Stimulated activated naive CD8-positive, alpha-beta T cell treated with anti-CD3 and anti-CD28 coated beads, Interleukin-15, amount 100 ng/mL, for 72 hours (primary cell): ENCODE data around the gene TIMM44.

Experiments
- ATAC-seq: fragments of 150-1000 bp; cut with Tn5 transposase; 2 replicates; pipeline ENCODE4 v1.10.0; 2021; ENCODE audit warnings: mild to moderate bottlenecking, moderate library complexity
- DNase-seq, 2 donors: peaks; one replicate each; pipeline ENCODE4 v3.0.0; 2021 to 2022
- H3K27ac Mint-ChIP-seq, 2 donors: one replicate each; pipeline ENCODE4 v1.8.0; 2022; ENCODE audit warnings: mild to moderate bottlenecking in 2 of 2, mixed read lengths in 2 of 2, moderate library complexity in 2 of 2
- H3K27me3 Mint-ChIP-seq: one replicate; pipeline ENCODE4 v1.8.0; 2022; ENCODE audit warnings: mixed read lengths
- H3K4me1 Mint-ChIP-seq: one replicate; pipeline ENCODE4 v1.8.0; 2022; ENCODE audit warnings: mild to moderate bottlenecking, mixed read lengths
- H3K4me3 Mint-ChIP-seq, 2 donors: one replicate each; pipeline ENCODE4 v1.8.0; 2022; ENCODE audit warnings: mild to moderate bottlenecking in 2 of 2, mixed read lengths in 2 of 2, moderate library complexity in 1 of 2
- H3K9me3 Mint-ChIP-seq, 2 donors: one replicate each; pipeline ENCODE4 v1.8.0; 2022; ENCODE audit warnings: mixed read lengths in 2 of 2

The TIMM44 gene

DNA sequence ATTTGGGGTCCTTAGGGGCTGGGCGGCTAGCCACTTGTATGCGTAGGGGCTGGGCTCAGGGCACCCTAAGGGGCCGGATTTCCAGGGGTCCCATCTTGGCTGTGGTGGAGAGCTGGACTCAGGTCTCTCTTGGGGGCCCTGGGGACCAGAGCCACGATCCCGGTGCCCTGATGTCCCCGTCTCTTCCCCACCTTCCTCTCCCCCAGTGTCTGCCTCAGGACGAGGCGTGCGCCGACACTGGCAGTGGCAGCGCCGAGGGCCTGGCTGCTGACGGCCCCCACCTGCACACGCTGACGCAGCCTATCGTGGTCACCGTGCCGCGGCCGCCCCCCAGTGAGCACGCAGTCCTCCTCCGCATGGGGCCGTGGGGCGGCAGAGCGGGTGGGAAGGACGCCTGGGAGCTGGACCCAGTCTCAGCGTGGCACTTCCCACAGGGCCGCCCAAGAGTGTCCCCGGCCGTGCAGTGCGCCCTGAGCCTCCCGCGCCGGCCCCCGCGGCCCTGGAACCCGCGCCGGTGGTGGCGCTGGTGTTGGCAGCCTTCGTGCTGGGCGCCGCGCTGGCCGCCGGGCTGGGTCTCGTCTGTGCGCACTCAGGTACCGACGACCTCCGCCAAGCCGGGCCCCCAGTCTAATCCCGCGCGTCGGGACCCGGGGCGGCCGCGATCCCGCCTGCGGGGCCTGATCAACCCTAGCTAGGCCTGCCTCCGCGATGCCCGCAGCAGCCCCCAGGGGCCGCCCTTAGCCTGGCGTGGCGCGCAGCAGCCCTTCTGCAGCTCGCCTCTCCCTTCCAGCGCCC, 26.0 kb downstream of the TIMM44 start:
- Mint-ChIP-seq H3K9me3 (no peaks in the 10 kb centered on the region), H3K4me1 (peaks cover 64% of the 10 kb centered on the region), H3K27ac (peak overlapping the region; percentile 34 to 61), H3K4me3 (peak overlapping the region; percentile 68 to 82), H3K27me3 (peaks cover 53% of the 10 kb centered on the region)
- ATAC-seq (peak; percentile 61), DNase-seq (peak; percentile 73)

DNA sequence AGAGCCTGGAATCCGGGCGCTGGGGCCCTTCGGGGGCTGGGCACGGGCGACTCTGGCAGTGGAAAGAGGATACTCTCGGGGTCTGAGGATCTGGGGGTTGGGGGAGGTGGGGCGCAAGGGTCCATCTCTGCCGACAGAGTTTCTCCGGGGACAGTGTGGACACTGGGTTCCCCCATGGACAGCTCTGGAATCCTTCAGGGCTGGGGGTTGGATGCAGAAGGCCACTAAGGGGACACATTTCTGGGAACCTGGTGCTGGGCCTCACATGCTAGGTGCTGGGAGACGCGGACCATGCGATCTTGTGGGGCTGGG, 26.6 kb downstream of the TIMM44 start:
- peak overlapping the region; percentile 68 to 77 for H3K4me3 Mint-ChIP-seq
- peaks cover 60% of the 10 kb centered on the region for H3K4me1 Mint-ChIP-seq
- DNase-seq, result no peak
- H3K9me3 Mint-ChIP-seq, result no peaks in the 10 kb centered on the region
- H3K27ac Mint-ChIP-seq, result peak overlapping the region; percentile 34 to 46
- H3K27me3 Mint-ChIP-seq, result peaks cover 53% of the 10 kb centered on the region
- ATAC-seq, result no peak

DNA sequence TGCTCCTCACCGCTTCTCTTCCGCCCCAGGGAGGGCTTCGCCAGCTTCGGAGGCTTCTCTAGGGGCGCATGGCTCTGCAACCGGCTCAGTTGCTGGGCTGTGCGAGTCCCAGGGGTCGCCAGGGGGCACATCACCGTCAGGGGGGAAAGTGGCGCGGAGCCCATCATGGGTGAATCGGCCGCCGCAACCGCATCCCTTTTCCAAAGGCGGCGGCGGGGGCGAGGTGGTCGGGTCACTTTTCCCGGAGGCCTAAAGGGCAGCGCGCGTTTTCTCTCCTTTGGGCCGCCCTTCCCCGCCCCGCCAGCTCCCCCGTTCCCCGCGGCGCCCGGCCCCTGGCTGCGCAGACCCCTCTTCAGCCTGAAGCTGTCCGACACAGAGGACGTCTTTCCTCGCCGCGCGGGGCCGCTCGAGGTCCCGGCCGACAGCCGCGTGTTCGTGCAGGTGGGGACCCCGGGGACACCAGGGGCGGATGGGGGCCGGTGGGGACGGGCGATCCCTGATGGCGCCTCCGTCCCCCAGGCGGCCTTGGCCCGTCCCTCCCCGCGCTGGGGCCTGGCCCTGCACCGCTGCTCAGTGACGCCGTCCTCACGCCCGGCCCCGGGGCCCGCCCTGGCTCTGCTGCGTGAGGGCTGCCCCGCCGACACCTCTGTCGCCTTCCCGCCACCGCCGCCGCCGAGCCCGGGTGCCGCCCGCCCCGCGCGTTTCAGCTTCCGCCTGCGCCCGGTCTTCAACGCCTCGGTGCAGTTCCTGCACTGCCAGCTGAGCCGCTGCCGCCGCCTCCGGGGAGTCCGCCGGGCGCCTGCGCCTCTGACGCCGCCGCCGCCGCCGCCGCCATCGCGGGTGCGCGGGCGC, 27.1 kb downstream of the TIMM44 start:
- Mint-ChIP-seq H3K27ac (peak overlapping the region in 1 of 2 donors; percentile 48), H3K4me1 (peaks cover 55% of the 10 kb centered on the region), H3K27me3 (peaks cover 53% of the 10 kb centered on the region), H3K9me3 (no peaks in the 10 kb centered on the region), H3K4me3 (peak overlapping the region; percentile 68 to 77)
- DNase-seq (peak; percentile 64 to 69), ATAC-seq (peak; percentile 34)

DNA sequence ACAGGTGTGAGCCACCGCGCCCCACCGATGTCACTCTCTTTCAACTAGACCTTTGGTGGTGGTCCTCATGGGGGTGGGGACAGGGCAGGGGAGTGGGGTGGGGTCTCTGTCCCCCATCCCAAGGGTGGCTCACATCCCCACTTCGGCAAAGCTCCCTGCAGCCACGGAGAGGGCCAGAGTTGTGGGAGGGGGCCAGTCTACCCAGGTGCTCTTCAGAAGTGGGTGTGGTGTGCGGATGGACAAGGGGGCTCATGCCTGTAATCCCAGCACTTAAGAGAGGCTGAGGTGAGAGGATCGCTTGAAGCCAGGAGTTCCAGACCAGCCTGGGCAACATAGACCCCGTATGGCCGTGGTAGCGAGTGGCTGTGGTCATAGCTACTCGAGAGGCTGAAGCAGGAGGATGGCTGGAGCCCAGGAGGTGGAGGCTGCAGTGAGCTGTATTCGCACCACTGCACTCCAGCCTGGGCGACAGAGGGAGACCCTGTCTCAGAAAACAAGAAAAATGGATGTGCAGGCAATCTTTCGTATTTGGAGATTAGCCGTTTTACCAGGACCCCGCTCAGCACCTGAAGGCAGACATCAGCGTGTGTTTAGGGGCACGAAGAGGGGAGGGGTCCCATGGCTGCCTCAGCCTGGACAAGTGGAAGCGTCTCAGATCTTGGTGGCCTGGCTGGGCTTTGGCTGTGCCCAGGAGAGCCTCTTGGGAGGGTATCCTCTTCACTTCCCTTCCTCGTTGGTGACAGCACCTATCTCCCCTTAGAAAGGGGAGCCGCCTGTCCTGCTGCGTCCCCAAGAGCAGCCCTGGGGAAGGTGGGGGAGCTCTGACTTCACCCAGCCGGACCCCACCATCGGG, 28.0 kb downstream of the TIMM44 start:
- Mint-ChIP-seq H3K27me3 (peaks cover 53% of the 10 kb centered on the region), H3K4me3 (peak overlapping the region; percentile 68 to 77), H3K4me1 (peaks cover 48% of the 10 kb centered on the region), H3K9me3 (no peaks in the 10 kb centered on the region), H3K27ac (no peak overlapping the region)
- no peak for DNase-seq
- no peak for ATAC-seq

- no peak within 1 kb of the TSS for H3K27ac Mint-ChIP-seq
- peak within 1 kb of the TSS; percentile 68 to 77 for H3K4me3 Mint-ChIP-seq
- ATAC-seq, result no peak
- peaks cover 40% of the 10 kb centered on the region for H3K4me1 Mint-ChIP-seq
- peaks cover 48% of the 10 kb centered on the region for H3K27me3 Mint-ChIP-seq
- no peaks in the 10 kb centered on the region for H3K9me3 Mint-ChIP-seq
- no peak for DNase-seq
Measured at GRCh38 chr19:7914598-7915045, 28.8 kb downstream of the TIMM44 start, which contains the start of gene TGFBR3L. TSS of gene TGFBR3L (plus strand) at chr19:7914830.

DNA sequence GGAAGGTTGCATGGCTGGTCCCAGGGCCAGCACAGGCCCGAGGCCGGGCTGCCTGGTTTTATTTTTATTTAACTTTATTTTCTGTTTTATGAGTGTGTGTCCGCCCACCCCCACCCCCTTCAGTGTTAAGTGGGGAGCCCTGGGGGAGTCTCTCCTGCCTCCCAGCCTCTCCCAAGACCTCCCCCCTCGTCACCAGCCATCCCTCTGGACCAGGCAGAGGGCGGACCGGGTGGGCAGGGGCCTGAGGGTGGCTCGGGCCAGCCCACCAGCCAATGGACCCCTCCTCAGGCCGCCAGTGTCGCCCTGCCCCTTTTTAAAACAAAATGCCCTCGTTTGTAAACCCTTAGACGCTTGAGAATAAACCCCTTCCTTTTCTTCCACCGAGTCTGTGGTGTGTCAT, 29.4 kb downstream of the TIMM44 start:
- Mint-ChIP-seq H3K4me1 (peaks cover 35% of the 10 kb centered on the region), H3K27me3 (peaks cover 42% of the 10 kb centered on the region), H3K9me3 (no peaks in the 10 kb centered on the region), H3K4me3 (no peak overlapping the region), H3K27ac (no peak overlapping the region)
- ATAC-seq, result no peak
- DNase-seq, result no peak

DNA sequence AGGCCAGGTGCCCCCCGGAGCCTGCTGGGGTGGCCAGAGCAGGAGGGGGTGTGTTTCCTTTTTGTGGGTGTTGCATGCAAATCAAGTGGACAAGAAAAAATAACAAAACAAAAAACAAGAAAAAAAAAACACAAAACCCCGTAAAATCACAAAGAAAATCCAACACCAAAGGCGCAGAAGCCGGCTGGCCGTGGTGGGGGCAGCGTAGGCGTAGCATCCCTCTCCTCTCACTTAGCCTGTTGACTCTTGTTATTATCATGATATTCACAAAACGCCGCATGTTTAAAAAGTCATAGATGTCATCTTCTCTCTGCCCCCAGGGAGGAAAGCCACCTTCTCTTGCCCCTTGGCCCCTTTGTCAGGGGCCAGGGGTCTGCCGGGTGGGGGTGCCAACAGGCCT, 29.8 kb downstream of the TIMM44 start:
- no peak for DNase-seq
- peaks cover 38% of the 10 kb centered on the region for H3K27me3 Mint-ChIP-seq
- ATAC-seq, result no peak
- no peak overlapping the region for H3K4me3 Mint-ChIP-seq
- peaks cover 31% of the 10 kb centered on the region for H3K4me1 Mint-ChIP-seq
- H3K9me3 Mint-ChIP-seq, result no peaks in the 10 kb centered on the region
- no peak overlapping the region for H3K27ac Mint-ChIP-seq

DNA sequence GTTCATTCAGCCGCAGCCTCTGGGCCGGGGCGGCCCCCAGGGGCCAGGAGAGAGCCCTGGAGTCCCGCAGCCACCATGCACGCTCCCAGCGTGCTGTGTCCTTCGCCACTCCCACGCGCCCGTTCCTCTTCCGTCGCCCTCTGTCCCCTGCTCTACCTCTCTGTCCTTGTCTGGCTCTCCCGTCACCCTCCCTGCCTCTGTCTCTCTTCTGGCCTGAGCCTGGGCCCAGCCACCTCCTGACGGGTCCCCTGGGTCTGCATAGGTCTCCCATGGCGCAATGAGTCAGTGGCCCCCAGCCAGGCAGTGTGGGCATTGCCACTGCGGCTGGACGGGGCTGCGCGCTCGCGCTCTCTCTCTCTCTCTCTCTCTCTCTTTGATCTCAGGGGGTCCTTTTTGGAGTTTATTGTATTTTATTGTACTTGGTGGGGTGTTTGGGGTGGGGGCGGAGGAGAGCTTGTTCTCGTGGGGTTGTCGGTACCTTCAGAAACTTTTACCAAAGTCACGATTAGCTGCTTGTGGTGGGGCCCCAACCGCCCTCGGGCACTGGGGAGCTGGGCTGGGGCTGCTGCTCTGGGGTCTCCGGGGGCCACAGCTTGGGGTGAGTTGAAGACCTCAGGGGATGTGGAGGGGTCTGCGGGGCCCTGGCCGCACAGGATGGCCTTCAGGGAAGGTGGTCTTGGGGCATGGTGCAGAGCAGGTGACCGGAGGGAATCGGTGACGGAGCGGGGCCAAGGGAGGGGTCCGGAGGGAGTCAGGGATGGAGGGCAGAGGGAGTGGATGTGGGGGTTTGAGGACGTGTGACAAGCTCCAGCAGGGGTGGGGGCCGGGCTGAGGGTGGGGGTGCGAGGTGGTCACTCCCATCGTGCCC, 30.5 kb downstream of the TIMM44 start:
- H3K27me3 Mint-ChIP-seq, result peaks cover 31% of the 10 kb centered on the region
- no peaks in the 10 kb centered on the region for H3K9me3 Mint-ChIP-seq
- H3K4me1 Mint-ChIP-seq, result peaks cover 30% of the 10 kb centered on the region
- no peak overlapping the region for H3K4me3 Mint-ChIP-seq
- DNase-seq (no peak), ATAC-seq (no peak)
- H3K27ac Mint-ChIP-seq, result no peak overlapping the region

GRCh38 chr19:7912144-7912696, 31.2 kb downstream of the TIMM44 start:
- ATAC-seq (no peak), DNase-seq (no peak)
- Mint-ChIP-seq H3K4me1 (peaks cover 32% of the 10 kb centered on the region), H3K9me3 (no peaks in the 10 kb centered on the region), H3K27me3 (peaks cover 24% of the 10 kb centered on the region), H3K27ac (peak overlapping the region in 1 of 2 donors; percentile 95), H3K4me3 (no peak overlapping the region)

GRCh38 chr19:7911508-7912143, 31.8 kb downstream of the TIMM44 start:
- no peak for DNase-seq
- Mint-ChIP-seq H3K27ac (peak overlapping the region in 1 of 2 donors; percentile 95), H3K9me3 (no peaks in the 10 kb centered on the region), H3K27me3 (peaks cover 18% of the 10 kb centered on the region), H3K4me1 (peaks cover 33% of the 10 kb centered on the region), H3K4me3 (no peak overlapping the region)
- no peak for ATAC-seq

DNA sequence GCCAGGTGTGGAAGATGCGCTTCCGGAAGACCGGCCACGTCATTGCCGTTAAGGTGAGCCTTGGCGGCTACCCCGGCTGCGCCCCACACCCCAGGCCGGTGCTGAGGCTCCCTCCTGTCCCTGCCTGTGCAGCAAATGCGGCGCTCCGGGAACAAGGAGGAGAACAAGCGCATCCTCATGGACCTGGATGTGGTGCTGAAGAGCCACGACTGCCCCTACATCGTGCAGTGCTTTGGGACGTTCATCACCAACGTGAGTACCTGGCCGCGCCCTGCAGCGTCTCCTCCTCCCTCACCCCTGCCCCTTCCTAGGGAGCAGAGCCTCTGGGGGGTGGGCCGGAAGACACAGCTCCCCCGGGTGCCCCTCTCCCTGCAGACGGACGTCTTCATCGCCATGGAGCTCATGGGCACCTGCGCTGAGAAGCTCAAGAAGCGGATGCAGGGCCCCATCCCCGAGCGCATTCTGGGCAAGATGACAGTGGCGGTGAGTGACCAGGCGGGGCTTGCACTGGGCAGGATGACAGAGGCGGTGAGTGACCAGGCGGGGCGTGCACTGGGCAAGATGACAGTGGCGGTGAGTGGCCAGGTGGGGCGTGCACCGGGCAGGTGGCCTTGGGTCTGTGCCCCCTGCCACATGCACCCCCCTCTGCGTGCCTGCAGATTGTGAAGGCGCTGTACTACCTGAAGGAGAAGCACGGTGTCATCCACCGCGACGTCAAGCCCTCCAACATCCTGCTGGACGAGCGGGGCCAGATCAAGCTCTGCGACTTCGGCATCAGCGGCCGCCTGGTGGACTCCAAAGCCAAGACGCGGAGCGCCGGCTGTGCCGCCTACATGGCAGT, 32.9 kb downstream of the TIMM44 start:
- DNase-seq (no peak), ATAC-seq (no peak)
- no peak overlapping the region for H3K4me3 Mint-ChIP-seq
- no peak overlapping the region for H3K27ac Mint-ChIP-seq
- H3K4me1 Mint-ChIP-seq, result peaks cover 35% of the 10 kb centered on the region
- peaks cover 10% of the 10 kb centered on the region for H3K27me3 Mint-ChIP-seq
- H3K9me3 Mint-ChIP-seq, result no peaks in the 10 kb centered on the region

DNA sequence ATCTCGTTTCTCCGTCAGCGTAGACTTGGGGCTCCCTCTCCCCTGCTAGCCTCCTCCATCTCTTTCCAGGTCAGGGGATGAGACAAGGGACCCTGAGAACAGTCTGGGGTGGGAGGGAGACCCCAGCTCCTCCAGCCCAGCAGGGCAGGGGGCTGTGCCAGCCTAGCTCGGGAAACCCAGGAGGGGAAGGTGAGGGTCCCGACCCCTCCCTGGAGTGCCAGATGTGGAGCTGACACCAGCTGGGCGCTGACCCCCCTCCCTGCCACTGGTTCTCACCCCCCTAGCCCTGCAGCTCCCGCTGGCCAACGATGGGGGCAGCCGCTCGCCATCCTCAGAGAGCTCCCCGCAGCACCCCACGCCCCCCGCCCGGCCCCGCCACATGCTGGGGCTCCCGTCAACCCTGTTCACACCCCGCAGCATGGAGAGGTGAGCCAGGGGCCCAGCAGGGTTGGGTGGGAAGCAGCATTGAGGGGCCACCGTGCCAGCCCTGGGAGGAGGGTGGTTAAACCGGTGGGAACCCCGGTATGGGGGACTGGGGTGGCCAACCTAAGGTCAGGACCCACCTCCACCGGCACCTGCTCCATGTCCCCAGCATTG, 33.9 kb downstream of the TIMM44 start:
- H3K27ac Mint-ChIP-seq, result no peak overlapping the region
- peak; percentile 10 for ATAC-seq
- H3K4me1 Mint-ChIP-seq, result peaks cover 38% of the 10 kb centered on the region
- H3K27me3 Mint-ChIP-seq, result peaks cover under 1% of the 10 kb centered on the region
- no peak for DNase-seq
- H3K9me3 Mint-ChIP-seq, result no peaks in the 10 kb centered on the region
- H3K4me3 Mint-ChIP-seq, result no peak overlapping the region
